Measurements from ENCODE around the gene OLFM1.

- TF ChIP-seq, protein P1, sequence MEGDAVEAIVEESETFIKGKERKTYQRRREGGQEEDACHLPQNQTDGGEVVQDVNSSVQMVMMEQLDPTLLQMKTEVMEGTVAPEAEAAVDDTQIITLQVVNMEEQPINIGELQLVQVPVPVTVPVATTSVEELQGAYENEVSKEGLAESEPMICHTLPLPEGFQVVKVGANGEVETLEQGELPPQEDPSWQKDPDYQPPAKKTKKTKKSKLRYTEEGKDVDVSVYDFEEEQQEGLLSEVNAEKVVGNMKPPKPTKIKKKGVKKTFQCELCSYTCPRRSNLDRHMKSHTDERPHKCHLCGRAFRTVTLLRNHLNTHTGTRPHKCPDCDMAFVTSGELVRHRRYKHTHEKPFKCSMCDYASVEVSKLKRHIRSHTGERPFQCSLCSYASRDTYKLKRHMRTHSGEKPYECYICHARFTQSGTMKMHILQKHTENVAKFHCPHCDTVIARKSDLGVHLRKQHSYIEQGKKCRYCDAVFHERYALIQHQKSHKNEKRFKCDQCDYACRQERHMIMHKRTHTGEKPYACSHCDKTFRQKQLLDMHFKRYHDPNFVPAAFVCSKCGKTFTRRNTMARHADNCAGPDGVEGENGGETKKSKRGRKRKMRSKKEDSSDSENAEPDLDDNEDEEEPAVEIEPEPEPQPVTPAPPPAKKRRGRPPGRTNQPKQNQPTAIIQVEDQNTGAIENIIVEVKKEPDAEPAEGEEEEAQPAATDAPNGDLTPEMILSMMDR (IDR thresholded peaks at IDR 0.05 in 4 of 5, conservative IDR thresholded peaks at IDR 0.05 in 1 of 5): no peak
- no peak for TF ChIP-seq POLR2A (IDR thresholded peaks at IDR 0.05)
Measured at GRCh38 chr9:135108831-135109510, 21.5 kb downstream of the OLFM1 start.

Measured in gastrocnemius medialis (tissue), 4 donors.